Panc1 (cell line): Measurements from ENCODE around the gene WWOX.

Experiments used
- CTCF ChIP-seq: fragments of 450-650 bp; IDR thresholded peaks from 2 replicates; pipeline ENCODE4 v1.5.1; 2017; ENCODE audit warnings: mild to moderate bottlenecking
- SIN3A ChIP-seq: IDR thresholded peaks from 2 replicates; pipeline ENCODE4 v1.6.1; 2012; ENCODE audit warnings: low read depth, mild to moderate bottlenecking, low read length, moderate library complexity, borderline replicate concordance; ENCODE audit not compliant: insufficient read depth
- TCF7L2 ChIP-seq: IDR thresholded peaks from 2 replicates; pipeline ENCODE4 v1.6.1; 2011; ENCODE audit warnings: mild to moderate bottlenecking, low read depth, low read length, inconsistent platforms
- TF ChIP-seq, protein P1 (sequence below), 2 experiments: IDR thresholded peaks; 2 replicates each; pipeline ENCODE4 v1.6.1; 2011 to 2012; ENCODE audit warnings: low read depth in 2 of 2, control low read depth in 1 of 2, low read length in 1 of 2, mild to moderate bottlenecking in 1 of 2, moderate library complexity in 1 of 2; ENCODE audit not compliant: insufficient read depth in 1 of 2

DNA sequence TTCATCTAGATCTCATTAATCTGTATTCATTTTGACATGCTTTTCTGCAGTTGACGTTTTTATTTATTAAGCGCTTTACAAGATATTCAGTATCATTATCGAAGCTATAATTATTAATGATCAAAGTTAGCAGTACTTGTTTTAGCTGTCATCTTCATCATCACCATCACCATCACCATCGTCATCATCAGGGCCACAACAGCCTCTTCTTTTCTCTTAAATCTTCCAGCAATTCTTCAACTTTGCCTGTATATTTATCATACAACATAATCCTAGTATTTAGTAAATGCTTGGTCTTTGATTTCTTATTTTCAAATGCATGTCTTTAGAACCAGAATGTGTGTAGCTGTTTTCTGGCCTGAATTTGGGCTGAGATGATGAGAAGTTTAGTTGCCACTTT, 973.1 kb downstream of the WWOX start:
- no peak for TF ChIP-seq CTCF
- TF ChIP-seq TCF7L2: no peak
- TF ChIP-seq SIN3A: no peak
- TF ChIP-seq, protein P1, sequence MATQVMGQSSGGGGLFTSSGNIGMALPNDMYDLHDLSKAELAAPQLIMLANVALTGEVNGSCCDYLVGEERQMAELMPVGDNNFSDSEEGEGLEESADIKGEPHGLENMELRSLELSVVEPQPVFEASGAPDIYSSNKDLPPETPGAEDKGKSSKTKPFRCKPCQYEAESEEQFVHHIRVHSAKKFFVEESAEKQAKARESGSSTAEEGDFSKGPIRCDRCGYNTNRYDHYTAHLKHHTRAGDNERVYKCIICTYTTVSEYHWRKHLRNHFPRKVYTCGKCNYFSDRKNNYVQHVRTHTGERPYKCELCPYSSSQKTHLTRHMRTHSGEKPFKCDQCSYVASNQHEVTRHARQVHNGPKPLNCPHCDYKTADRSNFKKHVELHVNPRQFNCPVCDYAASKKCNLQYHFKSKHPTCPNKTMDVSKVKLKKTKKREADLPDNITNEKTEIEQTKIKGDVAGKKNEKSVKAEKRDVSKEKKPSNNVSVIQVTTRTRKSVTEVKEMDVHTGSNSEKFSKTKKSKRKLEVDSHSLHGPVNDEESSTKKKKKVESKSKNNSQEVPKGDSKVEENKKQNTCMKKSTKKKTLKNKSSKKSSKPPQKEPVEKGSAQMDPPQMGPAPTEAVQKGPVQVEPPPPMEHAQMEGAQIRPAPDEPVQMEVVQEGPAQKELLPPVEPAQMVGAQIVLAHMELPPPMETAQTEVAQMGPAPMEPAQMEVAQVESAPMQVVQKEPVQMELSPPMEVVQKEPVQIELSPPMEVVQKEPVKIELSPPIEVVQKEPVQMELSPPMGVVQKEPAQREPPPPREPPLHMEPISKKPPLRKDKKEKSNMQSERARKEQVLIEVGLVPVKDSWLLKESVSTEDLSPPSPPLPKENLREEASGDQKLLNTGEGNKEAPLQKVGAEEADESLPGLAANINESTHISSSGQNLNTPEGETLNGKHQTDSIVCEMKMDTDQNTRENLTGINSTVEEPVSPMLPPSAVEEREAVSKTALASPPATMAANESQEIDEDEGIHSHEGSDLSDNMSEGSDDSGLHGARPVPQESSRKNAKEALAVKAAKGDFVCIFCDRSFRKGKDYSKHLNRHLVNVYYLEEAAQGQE (IDR thresholded peaks at IDR 0.05; ENCODE audit: insufficient read depth in 1 of 2, low read depth in 2 of 2, low read length in 1 of 2): no peak
